Measurements from ENCODE around the gene NUP42.
"Not testable (repeated sequence)": the region's sequence is repeated elsewhere in the genome, so short reads cannot be mapped to it uniquely, and the experiment has no call there.

NUP42 gene

DNA sequence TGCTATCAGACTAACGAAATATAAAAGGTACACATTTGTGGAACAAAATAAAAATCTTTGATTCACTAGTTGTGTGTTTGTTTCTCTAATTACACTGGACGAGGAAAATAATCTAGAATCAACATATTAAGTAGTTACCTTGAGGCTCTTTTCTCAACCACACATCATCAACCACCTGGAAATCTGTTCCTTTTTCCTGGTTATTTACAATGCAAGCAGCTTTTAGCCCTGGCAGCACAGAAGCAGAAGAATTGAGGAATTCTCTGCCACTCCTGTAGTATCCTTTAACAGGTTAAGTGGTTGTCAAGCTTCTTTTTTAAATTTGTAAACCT, 23.7 kb downstream of the NUP42 start:
- peak; percentile 22 for DNase-seq

DNA sequence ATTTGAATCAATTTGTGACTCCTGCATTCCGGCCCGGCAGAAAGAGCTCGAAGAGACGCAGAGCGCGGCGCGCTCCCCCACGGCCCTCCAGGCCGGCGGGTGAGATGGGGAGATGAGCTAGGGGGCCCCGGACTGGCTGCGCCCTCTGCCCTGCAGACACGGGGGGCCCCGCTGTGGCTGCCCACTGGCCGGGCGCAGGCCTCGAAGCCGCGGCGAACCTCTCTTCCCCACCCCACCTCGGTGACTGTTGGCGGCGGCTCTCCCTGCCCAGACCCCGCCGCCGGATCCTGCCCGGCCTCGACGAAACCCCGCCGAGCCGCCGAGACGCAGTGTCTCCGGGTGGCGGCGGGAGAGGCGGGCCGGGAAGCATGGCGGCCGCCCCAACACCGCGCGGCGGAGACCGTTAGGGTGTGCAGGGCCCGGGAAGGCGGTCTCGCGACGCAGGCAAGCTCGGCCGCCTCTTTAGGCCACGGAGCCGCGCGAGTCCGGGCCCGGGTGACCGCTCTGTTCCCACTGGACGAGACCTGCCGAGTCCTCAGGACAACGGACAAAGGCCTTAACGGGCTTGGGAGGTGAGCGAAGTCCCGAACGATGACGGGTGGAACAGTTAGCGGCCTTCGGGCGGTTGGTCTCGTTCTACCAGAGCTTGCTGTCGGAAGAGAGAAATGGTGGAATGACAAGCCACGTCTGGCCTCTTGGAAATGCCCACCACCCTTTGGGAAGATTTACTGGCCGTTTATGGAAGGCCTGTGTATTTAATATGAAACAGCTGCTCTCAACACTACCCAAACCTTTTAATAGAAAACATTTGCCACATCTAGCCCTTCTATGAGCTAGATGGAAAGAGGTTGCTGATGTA, 24.3 kb downstream of the NUP42 start:
- DNase-seq: peak; percentile 22

DNA sequence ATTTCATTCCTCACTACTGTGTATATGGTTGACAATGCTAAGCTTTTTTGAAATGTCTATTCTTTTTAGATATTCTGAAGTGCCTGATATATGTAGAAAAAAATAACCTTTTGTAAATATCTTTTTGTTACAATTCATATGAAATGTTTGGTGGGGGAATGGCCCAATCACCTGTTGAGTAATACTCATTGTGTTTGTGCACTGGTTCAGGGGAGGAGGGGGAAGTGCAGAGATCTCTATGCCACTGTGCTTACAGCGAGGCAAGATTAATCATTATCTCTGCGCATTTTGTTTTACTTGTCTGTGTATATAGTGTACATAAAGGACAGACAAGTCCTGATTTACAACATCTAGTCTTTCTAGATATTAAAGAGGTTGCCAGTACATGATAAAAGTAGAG, 25.2 kb downstream of the NUP42 start:
- peak; percentile 29 for DNase-seq

DNA sequence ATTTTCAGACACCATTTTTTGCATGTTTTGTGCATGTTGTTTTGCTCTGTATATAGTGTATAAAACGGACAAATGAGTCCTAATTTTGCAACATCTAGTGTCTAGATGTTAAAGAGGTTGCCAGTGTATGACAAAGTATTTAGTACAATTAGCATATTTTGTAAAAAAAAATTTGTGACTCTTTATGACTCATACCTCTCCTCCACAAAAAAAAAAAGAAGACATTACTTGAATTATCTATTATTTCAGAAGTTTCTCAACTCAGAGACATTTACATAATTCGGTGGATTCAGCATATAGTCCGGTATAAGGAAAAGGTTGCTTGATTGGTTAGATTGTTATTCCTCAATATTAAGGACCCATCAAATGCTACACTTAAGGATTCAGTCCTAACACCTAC, 26.0 kb downstream of the NUP42 start:
- no peak for DNase-seq

DNA sequence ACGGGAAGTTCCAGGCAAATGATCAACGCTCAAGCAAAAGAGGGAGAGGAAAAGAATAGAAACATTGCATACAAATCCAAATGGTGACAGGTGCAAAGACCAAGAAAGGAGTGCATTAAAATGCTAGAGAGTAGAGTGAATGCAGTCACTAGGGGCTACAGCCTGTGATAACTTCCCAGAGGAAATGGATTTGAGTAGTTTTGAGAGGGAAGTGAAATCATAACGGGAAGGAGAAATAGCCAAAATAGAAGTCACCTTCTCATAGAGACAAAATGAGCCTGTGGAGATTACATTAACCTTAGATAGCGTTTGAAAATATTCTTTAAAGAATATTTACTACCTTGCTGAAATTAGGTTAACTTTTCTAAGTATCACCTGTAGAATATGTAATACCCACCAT, 26.5 kb downstream of the NUP42 start:
- no peak for DNase-seq

DNA sequence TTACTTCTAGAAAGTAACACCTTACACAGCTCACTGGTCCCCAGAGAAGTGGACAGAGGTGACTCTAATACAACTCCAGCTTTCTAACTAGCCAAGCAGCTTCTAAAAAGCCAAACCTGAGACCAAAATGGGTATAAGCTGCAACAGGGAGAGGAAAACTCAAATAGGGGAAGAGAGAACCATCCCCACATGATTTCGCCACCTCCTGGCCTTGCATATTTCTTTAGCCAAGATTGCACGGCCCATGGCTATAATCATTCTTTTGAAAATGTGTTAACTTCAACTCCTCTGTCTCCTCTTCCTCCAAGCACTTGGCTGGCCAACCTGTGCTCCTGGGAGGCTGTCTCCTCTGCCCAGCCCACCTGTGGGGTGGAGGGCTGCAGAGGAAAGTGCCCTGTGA, 28.7 kb downstream of the NUP42 start:
- no peak for DNase-seq

DNA sequence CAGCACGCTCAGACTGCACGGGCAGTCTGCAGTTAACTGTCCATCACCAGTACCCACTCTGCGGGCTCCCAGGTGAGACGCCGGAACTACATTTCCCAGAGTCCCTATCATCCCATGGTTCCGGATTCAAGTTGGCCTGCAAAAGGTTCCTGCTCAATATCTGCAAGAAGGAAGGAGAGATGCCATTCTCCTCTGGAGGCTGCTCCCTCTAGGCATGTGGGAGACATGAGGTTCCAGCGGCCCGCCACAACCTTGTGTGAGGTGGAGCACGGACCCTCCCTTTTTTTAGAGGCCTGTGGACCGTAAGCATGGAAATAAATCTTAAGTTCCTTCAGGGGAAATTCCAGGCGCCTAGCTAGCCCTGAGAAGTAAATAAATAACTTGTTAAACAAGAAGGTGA, 29.7 kb downstream of the NUP42 start:
- DNase-seq: no peak

DNA sequence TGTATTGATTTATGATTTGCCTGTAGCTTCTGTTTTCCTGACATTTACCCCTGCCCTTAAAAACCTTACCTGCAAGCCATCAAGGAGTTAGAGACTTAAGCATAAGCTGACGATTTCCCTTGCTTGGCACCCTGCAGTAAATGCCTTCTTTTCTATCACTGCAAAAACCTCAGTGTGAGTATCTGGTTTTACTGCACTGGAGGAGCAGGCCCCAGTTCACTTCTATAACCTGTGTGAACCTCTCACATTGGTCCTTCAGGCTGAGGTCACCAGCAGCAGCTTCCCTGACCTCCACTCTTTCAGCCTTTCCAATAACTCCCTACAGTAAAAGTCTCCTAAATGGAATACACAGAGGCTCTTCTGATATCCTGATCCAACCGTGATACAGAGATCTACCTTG, 30.5 kb downstream of the NUP42 start:
- no peak for DNase-seq

DNA sequence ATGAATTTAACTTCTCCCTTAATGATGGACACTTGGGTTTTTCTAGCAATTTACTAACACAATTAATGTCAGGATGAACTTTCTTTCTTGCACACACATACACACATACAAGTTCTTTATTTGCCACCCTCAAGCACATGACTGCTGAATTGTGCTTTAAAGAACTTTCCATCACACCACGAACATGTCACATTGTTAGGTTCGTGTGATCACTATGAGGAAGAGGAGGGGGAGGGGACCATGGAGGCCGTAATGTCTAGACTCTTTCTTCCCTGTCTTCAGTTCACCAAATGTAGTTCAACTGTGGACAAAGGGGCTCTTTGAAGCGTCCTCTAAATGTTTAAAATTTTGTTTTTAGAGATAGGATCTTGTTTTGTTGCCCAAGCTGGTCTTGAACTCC, 31.0 kb downstream of the NUP42 start:
- no peak for DNase-seq

DNA sequence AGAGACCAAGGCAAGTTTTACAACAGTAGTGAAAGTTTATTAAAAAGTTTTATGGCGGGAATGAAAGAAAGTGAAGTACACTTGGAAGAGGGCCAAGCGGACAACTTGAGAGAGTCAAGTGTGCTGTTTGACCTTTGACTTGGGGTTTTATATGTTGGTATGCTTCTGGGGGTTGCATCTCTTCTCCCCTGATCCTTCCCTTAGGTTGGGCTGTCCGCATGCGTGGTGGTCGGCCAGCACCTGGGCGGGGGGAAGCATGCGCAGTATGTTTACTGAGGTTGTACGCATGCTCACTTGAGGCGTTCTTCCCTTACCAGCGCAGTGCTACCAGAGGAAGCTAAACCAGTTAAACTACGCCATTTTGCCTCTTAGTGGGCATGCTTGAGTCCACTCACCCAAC, 31.9 kb downstream of the NUP42 start:
- no peak for DNase-seq

DNA sequence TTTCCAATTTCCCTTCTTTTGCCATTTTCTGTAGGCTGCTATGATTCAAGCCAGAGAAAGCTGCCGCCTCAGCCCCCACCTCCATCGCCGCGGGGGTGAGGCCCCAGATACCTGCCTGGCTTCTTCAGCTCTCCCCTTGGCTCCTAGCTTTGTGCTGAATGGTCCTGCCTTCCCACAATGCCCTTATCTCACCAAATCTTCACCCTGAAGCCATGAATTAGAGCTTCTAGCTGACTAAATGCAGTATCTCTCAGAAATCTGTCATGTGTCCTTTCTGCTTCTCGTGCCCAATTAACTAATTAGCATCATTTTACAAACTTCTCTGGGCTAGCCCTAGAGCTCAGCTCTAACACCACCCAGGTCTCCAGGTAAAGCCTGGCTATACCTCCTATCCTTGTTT, 32.6 kb downstream of the NUP42 start:
- no peak for DNase-seq

DNA sequence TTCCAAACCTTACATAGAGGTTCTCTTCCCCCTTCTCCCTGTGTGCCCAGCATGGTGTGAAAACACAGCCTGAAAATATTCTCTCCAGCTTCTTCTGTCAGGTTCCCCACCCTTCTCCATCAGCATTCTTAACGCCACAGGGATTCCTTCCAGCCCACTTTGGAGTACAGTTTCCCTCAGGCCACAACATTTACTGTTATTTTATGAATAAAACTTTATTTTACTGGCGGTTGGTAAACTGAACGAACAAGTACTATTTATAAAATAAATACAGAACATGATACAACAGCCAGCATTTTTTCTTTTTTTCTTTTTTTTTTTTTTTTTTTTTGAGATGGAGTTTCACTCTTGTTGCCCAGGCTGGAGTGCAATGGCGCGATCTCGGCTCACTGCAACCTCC, 33.1 kb downstream of the NUP42 start:
- DNase-seq: no peak

DNA sequence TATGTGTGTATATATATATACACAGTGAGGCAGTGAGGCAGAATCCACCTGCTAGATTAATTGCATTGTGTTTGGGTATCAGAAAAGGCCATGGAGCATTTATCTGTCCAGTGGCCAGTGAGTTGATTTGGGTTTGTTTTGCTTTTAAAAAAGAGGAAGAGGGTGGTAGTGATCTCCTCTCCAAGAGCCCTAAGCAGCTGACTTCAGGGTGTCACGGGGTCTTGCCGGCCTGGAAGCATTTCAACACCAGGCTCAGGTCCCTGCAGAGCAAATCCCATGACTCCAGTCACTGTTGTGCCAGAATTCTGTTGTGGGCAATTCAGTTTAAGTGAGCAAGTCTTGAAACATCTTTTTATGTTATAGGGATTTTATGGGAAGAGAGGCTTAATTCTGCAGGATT, 34.2 kb downstream of the NUP42 start:
- no peak for DNase-seq

DNA sequence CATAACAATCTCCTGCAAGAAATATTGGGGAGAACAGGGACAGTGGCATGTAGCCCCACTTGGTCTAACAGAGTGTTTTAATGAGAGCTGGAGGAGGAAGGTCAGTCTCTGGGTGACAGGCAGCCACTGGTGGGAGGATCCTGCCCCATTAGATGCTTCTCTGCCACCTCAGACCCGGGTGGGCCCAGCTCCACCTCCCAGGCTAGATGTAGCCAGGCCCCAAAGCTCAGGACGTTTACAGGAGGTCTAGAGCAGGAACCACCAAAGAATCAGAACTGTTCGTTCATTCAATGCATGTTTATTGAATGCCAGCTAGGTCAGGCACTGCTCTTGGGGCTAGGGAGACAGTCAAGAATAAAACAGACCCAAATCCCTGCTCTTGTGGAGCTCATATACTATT, 36.3 kb downstream of the NUP42 start:
- DNase-seq: no peak

DNA sequence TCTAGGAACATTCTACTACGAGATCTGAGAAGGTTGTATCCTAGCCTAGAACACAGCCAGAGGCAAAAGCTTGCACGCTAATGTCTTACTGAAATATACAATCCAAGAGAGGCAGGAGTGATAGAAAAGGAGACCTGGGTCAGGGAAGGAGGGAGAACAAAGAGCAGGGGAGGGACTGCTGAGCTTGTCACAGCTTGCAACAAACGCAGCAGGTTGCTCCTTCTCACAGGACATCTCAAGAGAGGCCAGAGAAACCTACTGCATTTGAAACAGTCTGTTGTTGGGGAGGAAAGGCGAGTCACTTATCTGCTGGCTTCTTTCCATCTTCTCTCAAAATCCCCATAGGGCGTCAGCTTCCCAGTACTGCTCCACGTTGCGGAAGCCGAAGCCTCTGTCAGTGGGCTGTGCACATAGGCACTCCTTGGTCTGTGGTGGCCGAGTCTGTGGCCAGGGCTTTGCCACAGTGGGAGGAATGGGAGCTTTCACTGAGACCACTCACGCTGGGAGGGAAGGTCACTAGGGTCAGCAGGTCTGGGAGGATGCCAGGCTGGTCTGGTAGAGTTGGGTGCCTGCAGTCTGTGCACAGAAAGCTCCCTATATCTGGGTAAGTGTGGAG, 39.0 kb downstream of the NUP42 start:
- DNase-seq: no peak

DNA sequence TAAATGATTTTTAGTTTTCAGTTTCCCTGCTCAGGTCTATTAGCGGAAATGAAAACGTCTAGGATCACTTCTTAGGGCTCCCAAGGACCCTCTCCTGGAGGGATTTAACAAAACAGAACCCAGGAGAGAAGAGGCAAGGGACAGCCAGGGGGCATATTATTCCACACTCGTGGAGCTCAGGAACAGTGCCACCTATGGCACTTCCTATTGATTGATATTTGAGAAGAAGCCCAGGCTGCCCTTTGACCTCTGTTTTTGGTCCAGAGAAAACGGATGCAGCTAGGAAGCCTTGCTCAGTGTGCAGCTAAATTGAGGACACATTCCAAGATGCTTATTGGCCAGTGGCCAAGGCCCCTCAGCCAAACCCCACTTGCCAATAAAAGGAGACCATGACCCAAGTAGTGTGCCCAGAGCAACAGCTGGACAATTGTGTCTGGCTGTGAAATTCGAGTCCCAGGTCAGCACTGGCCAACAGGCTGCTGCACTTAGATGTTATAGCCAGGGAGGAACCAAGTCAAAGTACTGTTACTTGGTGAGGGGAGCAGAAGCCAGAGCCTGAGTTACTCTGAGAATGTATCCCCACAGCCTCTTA, 40.7 kb downstream of the NUP42 start:
- no peak for DNase-seq

DNA sequence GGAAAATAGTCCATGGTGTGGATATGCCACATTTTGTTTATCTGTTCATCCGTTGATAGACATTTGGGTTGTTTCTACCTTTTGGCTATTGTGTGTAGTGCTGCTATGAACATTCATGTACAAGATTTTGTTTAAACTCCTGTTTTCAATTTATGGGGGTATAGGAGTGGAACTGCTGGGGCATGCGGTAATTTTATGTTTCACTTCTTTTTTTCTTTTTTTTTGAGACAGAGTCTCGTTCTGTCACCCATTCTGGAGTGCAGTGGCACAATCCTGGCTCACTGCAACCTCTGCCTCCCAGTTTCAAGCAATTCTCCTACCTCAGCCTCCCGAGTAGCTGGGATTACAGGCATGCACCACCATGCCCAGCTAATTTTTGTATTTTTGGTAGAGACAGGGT, 42.5 kb downstream of the NUP42 start:
- not testable (repeated sequence) for DNase-seq

DNA sequence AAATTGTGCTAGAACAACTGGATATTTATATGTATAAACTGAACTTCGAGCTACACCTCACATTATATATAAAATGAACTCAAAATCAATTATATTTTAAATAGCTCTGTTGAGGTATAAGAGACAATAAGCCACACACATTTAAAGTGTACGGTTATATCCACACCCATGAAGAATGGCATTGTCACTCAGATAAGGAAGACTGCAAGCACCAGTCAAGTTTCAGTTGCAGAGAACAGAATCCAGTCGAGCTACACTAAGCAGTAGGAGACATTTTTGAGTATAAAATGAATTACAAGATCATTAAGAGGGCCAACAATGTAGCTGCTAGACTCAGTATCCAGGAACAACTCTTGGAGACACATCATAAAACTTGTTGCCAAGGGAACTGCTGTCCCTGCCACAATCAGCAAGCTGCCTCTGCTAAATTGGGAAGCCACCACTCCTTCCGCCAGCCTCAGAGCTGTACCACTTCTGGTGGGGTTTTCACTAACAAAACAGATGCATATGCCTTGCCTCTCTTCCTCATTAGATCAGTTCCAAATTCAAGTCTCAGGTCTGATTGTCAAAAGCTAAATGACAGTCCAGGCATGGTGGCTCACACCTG, 45.1 kb downstream of the NUP42 start:
- DNase-seq: no peak

DNA sequence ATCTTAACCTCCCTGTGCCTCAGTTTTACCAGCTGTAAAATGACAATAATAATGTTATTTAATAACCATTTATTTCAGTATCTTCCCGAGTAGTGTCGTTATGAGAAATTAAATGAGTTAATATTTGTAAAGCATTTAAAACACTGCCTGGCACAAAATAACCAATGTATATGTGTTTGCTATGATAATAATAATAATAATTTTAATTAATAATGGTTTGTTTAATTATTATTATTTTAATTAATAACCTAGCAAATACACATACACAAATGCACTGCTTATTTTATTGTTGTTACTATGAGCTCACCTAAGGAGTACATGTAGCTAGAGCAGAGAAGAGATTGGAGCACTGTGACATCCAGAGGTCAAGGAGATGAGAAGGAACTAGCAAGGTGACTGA, 46.6 kb downstream of the NUP42 start:
- DNase-seq: no peak

DNA sequence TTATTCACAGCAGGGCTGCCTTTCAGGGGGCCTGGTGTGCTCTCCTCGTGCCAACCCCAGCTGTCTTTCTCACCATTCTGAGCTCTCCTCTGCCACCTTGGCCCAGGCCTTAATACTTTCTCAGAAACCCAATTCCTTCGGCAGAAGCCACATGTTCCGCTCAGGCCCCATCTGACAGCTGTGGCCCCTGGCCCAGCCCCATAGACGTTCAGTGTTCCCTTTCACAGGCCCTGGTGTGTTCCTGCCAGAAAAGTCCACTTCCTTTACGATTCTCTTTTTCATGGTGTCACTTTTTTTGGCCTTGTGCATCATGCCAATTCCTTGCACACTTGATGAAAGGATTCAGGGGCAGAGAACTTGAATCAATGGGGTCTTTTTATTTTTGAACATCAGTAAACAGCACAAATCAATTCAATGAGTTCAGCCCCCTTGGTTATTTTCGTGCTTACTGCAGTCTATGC, 48.8 kb downstream of the NUP42 start:
- no peak for DNase-seq

DNA sequence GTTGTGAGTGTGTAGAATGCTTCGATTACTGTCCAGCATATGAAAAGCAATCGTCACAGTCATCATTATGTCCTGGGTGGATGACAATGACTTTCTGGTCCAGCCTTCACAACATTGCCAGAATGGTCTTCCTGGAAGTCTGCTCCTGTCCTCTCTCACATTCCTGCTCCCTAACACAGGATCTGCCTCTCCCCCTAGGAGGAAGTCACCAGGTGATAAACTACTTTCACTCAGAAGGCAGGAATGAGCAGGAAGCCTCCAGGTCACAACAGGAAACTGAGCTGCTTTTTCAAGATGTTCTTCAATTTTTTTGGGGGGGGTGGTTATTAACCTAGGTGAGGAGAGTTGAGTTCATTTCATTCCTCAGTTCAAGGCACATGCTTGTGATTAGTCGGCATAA, 51.1 kb downstream of the NUP42 start:
- no peak for DNase-seq

DNA sequence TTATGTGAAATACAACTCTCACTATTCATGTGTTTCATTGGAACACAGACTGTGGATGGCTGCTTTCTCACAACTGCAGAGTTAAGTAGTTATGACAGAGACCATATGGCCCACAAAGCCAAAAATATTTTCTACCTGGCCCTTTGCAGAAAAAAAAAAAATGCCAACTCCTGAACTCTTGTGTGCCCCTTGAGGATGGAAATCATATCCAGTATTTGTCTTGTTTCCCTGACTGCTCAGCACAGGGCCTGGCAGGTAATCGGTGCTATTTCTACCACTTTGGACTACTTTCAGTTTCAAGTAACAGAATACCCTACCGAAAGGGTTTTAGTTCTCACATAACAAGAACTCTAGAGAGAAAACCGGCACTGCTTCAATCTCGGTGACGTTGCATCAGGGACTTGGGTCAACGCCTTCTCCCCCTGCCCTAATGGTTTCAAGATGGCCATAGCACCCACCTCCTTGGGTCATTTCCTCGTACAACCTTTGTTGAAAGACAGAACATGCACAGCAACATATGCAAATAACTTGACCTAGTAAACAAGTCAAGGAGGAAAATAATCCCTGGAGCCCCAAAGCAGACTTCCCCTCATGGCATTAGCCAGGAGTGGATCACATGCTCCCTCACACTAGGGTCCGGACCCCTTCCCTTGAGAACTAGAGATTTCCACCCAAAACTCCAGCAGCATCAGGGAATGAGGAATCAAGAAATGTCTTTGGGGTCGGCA, 52.9 kb downstream of the NUP42 start:
- DNase-seq: no peak

DNA sequence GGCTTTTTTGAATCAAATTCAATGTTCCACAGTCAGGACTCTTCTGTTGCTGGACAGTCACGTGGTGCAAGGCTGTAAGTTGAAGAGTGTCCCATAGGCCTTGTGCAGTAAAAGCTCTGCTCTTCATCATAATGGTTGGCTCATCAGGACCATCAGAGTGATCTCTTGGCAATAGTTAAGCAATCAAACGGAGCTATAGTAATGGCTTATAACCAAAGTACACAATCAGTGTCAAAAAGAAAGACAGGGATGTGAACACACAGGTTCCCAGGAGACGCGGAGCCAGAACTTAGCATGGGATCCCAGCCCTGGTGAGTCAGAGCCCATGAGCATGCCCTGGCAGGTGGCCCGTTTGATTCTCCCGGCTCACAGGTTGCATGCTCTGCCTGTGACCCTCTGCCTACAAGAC, 54.0 kb downstream of the NUP42 start:
- DNase-seq: no peak

Measured in NCI-H748 treated with DMSO at 0.1 percent for 48 hours (cell line).